ENCODE results near the gene BCL2L2. TPM values are rescaled to one million over a fixed set of nuclear protein-coding genes. Genes with fewer than 3 reads are reported as not detected.

The BCL2L2 gene
- total and polyA plus RNA-seq, 9 of the 15 experiments (the other 6 are each of a cell fraction or from before 2014, with no cell fraction given) = 2.6 to 32.5 (median 14.7) TPM

DNA sequence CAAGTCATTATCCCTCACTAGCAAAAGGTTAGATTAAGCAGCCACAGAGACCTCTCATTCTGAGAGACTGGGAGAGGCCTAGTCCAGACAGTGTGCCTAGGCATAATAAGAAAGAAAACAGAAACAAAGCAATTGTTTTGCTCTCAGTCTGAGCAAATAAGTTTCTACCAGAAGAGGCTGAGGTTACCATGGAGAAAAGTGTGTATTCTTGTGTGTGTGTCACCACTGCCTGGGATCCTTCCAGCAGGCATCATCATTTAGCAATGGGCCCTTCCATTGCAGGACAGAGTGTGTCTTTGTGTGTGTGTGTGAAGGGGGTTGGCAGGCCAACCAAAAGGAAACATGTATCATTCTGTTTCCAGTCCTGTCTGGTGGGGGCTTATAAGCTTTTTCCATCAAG, 54.7 kb downstream of the BCL2L2 start:
- ChIA-PET POLR2A (no interaction called here), CTCF (ENCODE audit: low intra/inter-chr PET ratio) (interaction anchor here (1.0 to 1.2 kb wide), 2 partner anchors 96 to 174 kb away, joined by 3 read pairs; no protein-coding TSS in a partner anchor)
- no peak for DNase-seq (ENCODE audit: extremely low read depth in 1 of 4, low spot score in 3 of 4)
- Histone ChIP-seq H3K4me3 (no peak overlapping the region), H3K9me3 (replicated peaks; ENCODE audit: control insufficient read depth, insufficient read depth, low read depth, low read length) (no peaks in the 10 kb centered on the region), H3K27ac (ENCODE audit: extremely low read depth, low read depth, low read length) (no peak overlapping the region), H3K9ac (ENCODE audit: insufficient read depth in 1 of 2, low read depth in 2 of 2, low read length in 2 of 2) (no peak overlapping the region), H3K79me2 (ENCODE audit: control insufficient read depth, insufficient read depth, low read length) (no peaks in the 10 kb centered on the region), H4K20me1 (replicated peaks; ENCODE audit: control insufficient read depth, insufficient read depth, low read length) (no peaks in the 10 kb centered on the region), H3K36me3 (ENCODE audit: control insufficient read depth, insufficient read depth, low read length) (no peaks in the 10 kb centered on the region), H3K9me1 (ENCODE audit: control insufficient read depth, insufficient read depth, low read length) (no peaks in the 10 kb centered on the region), H3K4me2 (ENCODE audit: insufficient read depth, low read length) (no peak overlapping the region), H3K27me3 (ENCODE audit: control insufficient read depth in 2 of 2, insufficient read depth in 2 of 2, low read length in 2 of 2) (peaks cover 10 to 56% of the 10 kb centered on the region in 2 experiments; a peak in 4 of 5 replicates), H2AFZ (ENCODE audit: low read depth, low read length) (no peak overlapping the region), H3K4me1 (replicated peaks in 1 of 2; ENCODE audit: control insufficient read depth in 2 of 2, insufficient read depth in 2 of 2, low read length in 2 of 2) (peaks cover 0 to 21% of the 10 kb centered on the region in 2 experiments; a peak in 3 of 5 replicates)
- in situ Hi-C loops (cut with MboI) = no loop called here
- BruUV-seq (replicated peaks) = no TSS peak
- FAIRE-seq = no peak
- no peak for ATAC-seq
- intact Hi-C loops (cut with micrococcal nuclease) = loop anchor here (2.0 kb wide), 1 partner anchor 33 kb away; no protein-coding TSS in a partner anchor
- TF ChIP-seq, protein P1, sequence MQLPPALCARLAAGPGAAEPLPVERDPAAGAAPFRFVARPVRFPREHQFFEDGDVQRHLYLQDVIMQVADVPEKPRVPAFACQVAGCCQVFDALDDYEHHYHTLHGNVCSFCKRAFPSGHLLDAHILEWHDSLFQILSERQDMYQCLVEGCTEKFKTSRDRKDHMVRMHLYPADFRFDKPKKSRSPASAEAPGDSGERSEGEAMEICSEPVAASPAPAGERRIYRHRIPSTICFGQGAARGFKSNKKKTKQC (CRISPR knock-in tag; IDR thresholded peaks at IDR 0.05) = no peak
- no peak for TF ChIP-seq CHD2 (IDR thresholded peaks at IDR 0.05; ENCODE audit: low read depth, low read length)
- TF ChIP-seq, protein P2, sequence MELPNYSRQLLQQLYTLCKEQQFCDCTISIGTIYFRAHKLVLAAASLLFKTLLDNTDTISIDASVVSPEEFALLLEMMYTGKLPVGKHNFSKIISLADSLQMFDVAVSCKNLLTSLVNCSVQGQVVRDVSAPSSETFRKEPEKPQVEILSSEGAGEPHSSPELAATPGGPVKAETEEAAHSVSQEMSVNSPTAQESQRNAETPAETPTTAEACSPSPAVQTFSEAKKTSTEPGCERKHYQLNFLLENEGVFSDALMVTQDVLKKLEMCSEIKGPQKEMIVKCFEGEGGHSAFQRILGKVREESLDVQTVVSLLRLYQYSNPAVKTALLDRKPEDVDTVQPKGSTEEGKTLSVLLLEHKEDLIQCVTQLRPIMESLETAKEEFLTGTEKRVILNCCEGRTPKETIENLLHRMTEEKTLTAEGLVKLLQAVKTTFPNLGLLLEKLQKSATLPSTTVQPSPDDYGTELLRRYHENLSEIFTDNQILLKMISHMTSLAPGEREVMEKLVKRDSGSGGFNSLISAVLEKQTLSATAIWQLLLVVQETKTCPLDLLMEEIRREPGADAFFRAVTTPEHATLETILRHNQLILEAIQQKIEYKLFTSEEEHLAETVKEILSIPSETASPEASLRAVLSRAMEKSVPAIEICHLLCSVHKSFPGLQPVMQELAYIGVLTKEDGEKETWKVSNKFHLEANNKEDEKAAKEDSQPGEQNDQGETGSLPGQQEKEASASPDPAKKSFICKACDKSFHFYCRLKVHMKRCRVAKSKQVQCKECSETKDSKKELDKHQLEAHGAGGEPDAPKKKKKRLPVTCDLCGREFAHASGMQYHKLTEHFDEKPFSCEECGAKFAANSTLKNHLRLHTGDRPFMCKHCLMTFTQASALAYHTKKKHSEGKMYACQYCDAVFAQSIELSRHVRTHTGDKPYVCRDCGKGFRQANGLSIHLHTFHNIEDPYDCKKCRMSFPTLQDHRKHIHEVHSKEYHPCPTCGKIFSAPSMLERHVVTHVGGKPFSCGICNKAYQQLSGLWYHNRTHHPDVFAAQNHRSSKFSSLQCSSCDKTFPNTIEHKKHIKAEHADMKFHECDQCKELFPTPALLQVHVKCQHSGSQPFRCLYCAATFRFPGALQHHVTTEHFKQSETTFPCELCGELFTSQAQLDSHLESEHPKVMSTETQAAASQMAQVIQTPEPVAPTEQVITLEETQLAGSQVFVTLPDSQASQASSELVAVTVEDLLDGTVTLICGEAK (IDR thresholded peaks at IDR 0.05) = no peak
- TF ChIP-seq, protein P2 (CRISPR knock-in tag; IDR thresholded peaks at IDR 0.05) = no peak
- no peak for TF ChIP-seq GABPA (tag; conservative IDR thresholded peaks at IDR 0.05; ENCODE audit: low read depth)
- TF ChIP-seq, protein P3, sequence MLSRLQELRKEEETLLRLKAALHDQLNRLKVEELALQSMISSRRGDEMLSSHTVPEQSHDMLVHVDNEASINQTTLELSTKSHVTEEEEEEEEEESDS (CRISPR knock-in tag; IDR thresholded peaks at IDR 0.05) = no peak
- TF ChIP-seq MXI1 (IDR thresholded peaks at IDR 0.05; ENCODE audit: low read depth, low read length) = no peak
- no peak for TF ChIP-seq ZKSCAN3 (CRISPR knock-in tag; IDR thresholded peaks at IDR 0.05)
- TF ChIP-seq RAD51 (IDR thresholded peaks at IDR 0.05; ENCODE audit: borderline replicate concordance, low read depth) = no peak

All from K562 (cell line).